Endometrium (tissue), 2 donors: ENCODE data around the gene FAM124A.

Experiments
- FAIRE-seq: peaks from 2 replicates; lab custom pipeline; 2012; peaks lifted over from hg19 to GRCh38; lab: Jason Lieb, UNC
- donor health status: control.
- donor health status: control.

FAM124A gene

GRCh38 chr13:51222037-51222685, at the start of gene FAM124A:
Gene FAM124A, plus strand, starts transcription at chr13:51222398. Its CDS starts 104 bp downstream, at chr13:51222502.
- no peak for FAIRE-seq

GRCh38 chr13:51175021-51175420, 47.2 kb upstream of the FAM124A start:
- FAIRE-seq, result no peak

GRCh38 chr13:51175639-51176038, 46.6 kb upstream of the FAM124A start:
- no peak for FAIRE-seq

GRCh38 chr13:51177188-51177587, 45.0 kb upstream of the FAM124A start:
- FAIRE-seq, result no peak

- FAIRE-seq, result no peak
Measured at GRCh38 chr13:51178456-51179074, 43.6 kb upstream of the FAM124A start.

GRCh38 chr13:51179432-51179971, 42.7 kb upstream of the FAM124A start:
- no peak for FAIRE-seq

GRCh38 chr13:51180853-51181511, 41.2 kb upstream of the FAM124A start:
- FAIRE-seq, result no peak

GRCh38 chr13:51181786-51182383, 40.3 kb upstream of the FAM124A start:
- FAIRE-seq, result no peak

- FAIRE-seq, result no peak
Measured at GRCh38 chr13:51191743-51192142, 30.5 kb upstream of the FAM124A start.

- no peak for FAIRE-seq
Measured at GRCh38 chr13:51192348-51192747, 29.9 kb upstream of the FAM124A start.

GRCh38 chr13:51193387-51193786, 28.8 kb upstream of the FAM124A start:
- FAIRE-seq, result no peak

- no peak for FAIRE-seq
Measured at GRCh38 chr13:51194942-51195341, 27.3 kb upstream of the FAM124A start.

GRCh38 chr13:51201886-51202285, 20.3 kb upstream of the FAM124A start:
- no peak for FAIRE-seq

GRCh38 chr13:51202477-51203046, 19.6 kb upstream of the FAM124A start:
- no peak for FAIRE-seq

GRCh38 chr13:51206584-51206983, 15.6 kb upstream of the FAM124A start:
- no peak for FAIRE-seq

GRCh38 chr13:51207881-51208280, 14.3 kb upstream of the FAM124A start:
- FAIRE-seq, result no peak

GRCh38 chr13:51208716-51209115, 13.5 kb upstream of the FAM124A start:
- no peak for FAIRE-seq

- no peak for FAIRE-seq
Measured at GRCh38 chr13:51211910-51212309, 10.3 kb upstream of the FAM124A start.

- FAIRE-seq, result no peak
Measured at GRCh38 chr13:51212758-51213157, 9.4 kb upstream of the FAM124A start.

GRCh38 chr13:51213173-51213728, 8.9 kb upstream of the FAM124A start:
- FAIRE-seq, result no peak

- FAIRE-seq, result no peak
Measured at GRCh38 chr13:51218626-51219025, 3.6 kb upstream of the FAM124A start.

GRCh38 chr13:51220706-51221105, 1.5 kb upstream of the FAM124A start:
- FAIRE-seq, result no peak
